ENCODE measurements around the gene BCL2L11. TPM values are rescaled to one million over a fixed set of nuclear protein-coding genes. Genes with fewer than 3 reads are reported as not detected.

BCL2L11 gene
- total RNA-seq, 1 experiment from 2014 or later: 21.2 TPM

DNA sequence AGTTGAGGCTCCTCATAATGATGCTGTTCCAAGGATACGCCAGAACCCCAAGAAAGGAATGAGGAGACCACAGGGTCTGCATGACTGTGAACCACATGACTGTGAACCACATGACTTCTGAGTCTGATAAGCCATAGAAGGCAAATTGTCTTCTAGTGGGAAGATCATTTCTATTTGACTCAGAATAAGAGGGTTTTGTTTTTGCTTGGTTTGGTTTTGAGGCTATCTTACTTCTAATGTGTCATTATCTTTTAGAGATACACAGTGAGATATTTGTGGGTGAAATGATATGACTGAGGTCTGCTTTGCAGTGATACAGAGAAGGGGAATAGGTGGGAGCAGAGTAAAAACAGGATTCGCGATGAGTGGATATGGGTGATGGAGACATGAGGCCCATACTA is 28.9 kb upstream of the BCL2L11 start:
- Mint-ChIP-seq H3K36me3 (ENCODE audit: insufficient read depth in 1 of 3, low read depth in 3 of 3) (peaks cover 0 to 3% (median 0%) of the 10 kb centered on the region in 3 experiments; a peak in 1 of 7 replicates), H3K4me1 (no peaks in the 10 kb centered on the region)

More for the DNA sequence above, 28.9 kb upstream of the BCL2L11 start:
- H2BK20ac ChIP-seq (ENCODE audit: low read depth, low read length, poor library complexity, severe bottlenecking): no peak overlapping the region
- no peak overlapping the region for H3K27ac ChIP-seq (ENCODE audit: insufficient read length, low read depth, low read length)
- H3K9ac ChIP-seq (ENCODE audit: extremely low read depth, insufficient read length, low read length): no peak overlapping the region
- H3K79me2 ChIP-seq (ENCODE audit: insufficient read depth, low read length): no peaks in the 10 kb centered on the region
- no peaks in the 10 kb centered on the region for H3K4me1 ChIP-seq (ENCODE audit: insufficient read depth, low read length)
- H3K23ac ChIP-seq (ENCODE audit: insufficient read length, low read depth, low read length): no peak overlapping the region
- no peaks in the 10 kb centered on the region for H3K27me3 ChIP-seq (ENCODE audit: insufficient read depth, low read length)
- no peak overlapping the region for H4K8ac ChIP-seq (replicated peaks; ENCODE audit: insufficient read length, low read depth, low read length)
- H3K14ac ChIP-seq (ENCODE audit: insufficient read depth, low read length): no peak overlapping the region
- no peak overlapping the region for H3K27ac Mint-ChIP-seq
- no peak overlapping the region for H2BK15ac ChIP-seq (ENCODE audit: low read depth, low read length)
- no peak overlapping the region for H2BK12ac ChIP-seq (ENCODE audit: insufficient read length, low read depth, low read length)
- no peak overlapping the region for H2AFZ ChIP-seq (ENCODE audit: low read length)
- no peaks in the 10 kb centered on the region for H4K20me1 ChIP-seq (ENCODE audit: control insufficient read depth, insufficient read depth, insufficient read length)
- H3K4ac ChIP-seq (ENCODE audit: low read depth, low read length): no peak overlapping the region
- no peak overlapping the region for H3K56ac ChIP-seq (ENCODE audit: insufficient read length, low read depth, low read length)
- no peak overlapping the region for H3K18ac ChIP-seq (ENCODE audit: insufficient read length, low read depth, low read length)
- no peaks in the 10 kb centered on the region for H3K9me3 Mint-ChIP-seq
- H3K27me3 Mint-ChIP-seq (ENCODE audit: low read depth): no peaks in the 10 kb centered on the region
- no peak overlapping the region for H2BK5ac ChIP-seq (ENCODE audit: insufficient read length, low read length)
- H3K4me3 Mint-ChIP-seq: no peak overlapping the region
- no peaks in the 10 kb centered on the region for H3K23me2 ChIP-seq (ENCODE audit: insufficient read length, low read depth, low read length, poor library complexity, severe bottlenecking)
- no peak overlapping the region for H3T11ph ChIP-seq (ENCODE audit: low read length)
- H2BK120ac ChIP-seq (ENCODE audit: low read depth, low read length, poor library complexity, severe bottlenecking): no peak overlapping the region
- TF ChIP-seq, protein P1, sequence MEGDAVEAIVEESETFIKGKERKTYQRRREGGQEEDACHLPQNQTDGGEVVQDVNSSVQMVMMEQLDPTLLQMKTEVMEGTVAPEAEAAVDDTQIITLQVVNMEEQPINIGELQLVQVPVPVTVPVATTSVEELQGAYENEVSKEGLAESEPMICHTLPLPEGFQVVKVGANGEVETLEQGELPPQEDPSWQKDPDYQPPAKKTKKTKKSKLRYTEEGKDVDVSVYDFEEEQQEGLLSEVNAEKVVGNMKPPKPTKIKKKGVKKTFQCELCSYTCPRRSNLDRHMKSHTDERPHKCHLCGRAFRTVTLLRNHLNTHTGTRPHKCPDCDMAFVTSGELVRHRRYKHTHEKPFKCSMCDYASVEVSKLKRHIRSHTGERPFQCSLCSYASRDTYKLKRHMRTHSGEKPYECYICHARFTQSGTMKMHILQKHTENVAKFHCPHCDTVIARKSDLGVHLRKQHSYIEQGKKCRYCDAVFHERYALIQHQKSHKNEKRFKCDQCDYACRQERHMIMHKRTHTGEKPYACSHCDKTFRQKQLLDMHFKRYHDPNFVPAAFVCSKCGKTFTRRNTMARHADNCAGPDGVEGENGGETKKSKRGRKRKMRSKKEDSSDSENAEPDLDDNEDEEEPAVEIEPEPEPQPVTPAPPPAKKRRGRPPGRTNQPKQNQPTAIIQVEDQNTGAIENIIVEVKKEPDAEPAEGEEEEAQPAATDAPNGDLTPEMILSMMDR (conservative IDR thresholded peaks at IDR 0.05): no peak
- H3K79me1 ChIP-seq (ENCODE audit: insufficient read depth, low read depth, low read length, poor library complexity, severe bottlenecking): no peaks in the 10 kb centered on the region
- H2AK5ac ChIP-seq (ENCODE audit: insufficient read length, low read length): no peak overlapping the region
- H4K5ac ChIP-seq (ENCODE audit: insufficient read length, low read depth, low read length): no peak overlapping the region
- WGBS (ENCODE audit: extremely low coverage, insufficient read length, low lambda C conversion rate): no CpG with 5 or more reads among the region's 3 CpGs
- no peak overlapping the region for H4K91ac ChIP-seq (ENCODE audit: insufficient read length, low read depth, low read length)
- H3K9me3 ChIP-seq (ENCODE audit: control insufficient read depth, low read depth, low read length): no peaks in the 10 kb centered on the region
- H3K4me2 ChIP-seq (ENCODE audit: insufficient read depth, insufficient read length, low read length): no peak overlapping the region
- DNase-seq: no peak

Measured in H9 (cell line).